ENCODE results near the gene ROR1.

Gene ROR1

GRCh38 chr1:64114012-64114525 is 340.3 kb downstream of the ROR1 start:
- DNase-seq, result no peak

- no peak for DNase-seq
These were observed 342.7 kb downstream of the ROR1 start for GRCh38 chr1:64116537-64116936.

- no peak for DNase-seq
These were observed 343.7 kb downstream of the ROR1 start for GRCh38 chr1:64117492-64117891.

- DNase-seq, result no peak
These were observed 348.1 kb downstream of the ROR1 start for GRCh38 chr1:64121766-64122385.

- peak; percentile 29 for DNase-seq
These were observed 348.8 kb downstream of the ROR1 start for GRCh38 chr1:64122588-64122987.

GRCh38 chr1:64124704-64125440 is 351.1 kb downstream of the ROR1 start:
- DNase-seq, result peak; percentile 22

GRCh38 chr1:64126581-64126980 is 352.8 kb downstream of the ROR1 start:
- no peak for DNase-seq

GRCh38 chr1:64127297-64127696 is 353.5 kb downstream of the ROR1 start:
- no peak for DNase-seq

GRCh38 chr1:64129701-64130100 is 355.9 kb downstream of the ROR1 start:
- DNase-seq, result no peak

- no peak for DNase-seq
These were observed 357.3 kb downstream of the ROR1 start for GRCh38 chr1:64131155-64131554.

GRCh38 chr1:64133036-64133435 is 359.2 kb downstream of the ROR1 start:
- peak; percentile 85 for DNase-seq

GRCh38 chr1:64135462-64136223 is 361.8 kb downstream of the ROR1 start:
- DNase-seq, result peak; percentile 54

GRCh38 chr1:64136296-64136695 is 362.5 kb downstream of the ROR1 start:
- no peak for DNase-seq

GRCh38 chr1:64136752-64137411 is 363.1 kb downstream of the ROR1 start:
- DNase-seq, result peak; percentile 90

GRCh38 chr1:64137412-64137803 is 363.6 kb downstream of the ROR1 start:
- peak; percentile 79 for DNase-seq

GRCh38 chr1:64139877-64140276 is 366.1 kb downstream of the ROR1 start:
- no peak for DNase-seq

GRCh38 chr1:64140596-64140995 is 366.8 kb downstream of the ROR1 start:
- DNase-seq, result no peak

- DNase-seq, result no peak
These were observed 373.4 kb downstream of the ROR1 start for GRCh38 chr1:64147045-64147724.

- no peak for DNase-seq
These were observed 373.9 kb downstream of the ROR1 start for GRCh38 chr1:64147759-64148158.

- DNase-seq, result no peak
These were observed 376.4 kb downstream of the ROR1 start for GRCh38 chr1:64150266-64150665.

- DNase-seq, result no peak
These were observed 377.0 kb downstream of the ROR1 start for GRCh38 chr1:64150729-64151230.

- no peak for DNase-seq
These were observed 381.5 kb downstream of the ROR1 start for GRCh38 chr1:64155278-64155677.
